UCSD-AML1 (cell line): ENCODE data around the gene CYB561A3.

Source experiments
- DNase-seq: peaks from one replicate; lab custom pipeline; 2025; ENCODE audit not compliant: unreplicated experiment; lab: John Stamatoyannopoulos, UW

CYB561A3 gene

GRCh38 chr11:61329871-61330270 lies 31.8 kb downstream of the CYB561A3 start:
- DNase-seq: no peak

GRCh38 chr11:61328351-61328750 lies 33.3 kb downstream of the CYB561A3 start:
- DNase-seq: no peak

GRCh38 chr11:61327669-61328071 lies 34.0 kb downstream of the CYB561A3 start:
- DNase-seq: no peak

- no peak for DNase-seq
These were observed 35.9 kb downstream of the CYB561A3 start for GRCh38 chr11:61325649-61326414.

- no peak for DNase-seq
These were observed 46.4 kb downstream of the CYB561A3 start for GRCh38 chr11:61315260-61315659.

GRCh38 chr11:61310749-61311148 lies 50.9 kb downstream of the CYB561A3 start:
- no peak for DNase-seq

- DNase-seq: no peak
These were observed 51.9 kb downstream of the CYB561A3 start for GRCh38 chr11:61309739-61310138.

GRCh38 chr11:61309141-61309540 lies 52.5 kb downstream of the CYB561A3 start:
- no peak for DNase-seq

GRCh38 chr11:61307354-61307753 lies 54.3 kb downstream of the CYB561A3 start:
- no peak for DNase-seq

GRCh38 chr11:61306221-61306620 lies 55.5 kb downstream of the CYB561A3 start:
- no peak for DNase-seq

- DNase-seq: no peak
These were observed 56.3 kb downstream of the CYB561A3 start for GRCh38 chr11:61305417-61305816.

GRCh38 chr11:61303725-61304124 lies 58.0 kb downstream of the CYB561A3 start:
- no peak for DNase-seq

GRCh38 chr11:61302550-61302949 lies 59.1 kb downstream of the CYB561A3 start:
- DNase-seq: no peak
